HG03558 (cell line): ENCODE data around the gene CLIP1.
"Not testable (repeated sequence)": the region's sequence is repeated elsewhere in the genome, so short reads cannot be mapped to it uniquely, and the experiment has no call there.

Experiments used
- ATAC-seq: cut with Tn5 transposase; IDR thresholded peaks from one replicate; pipeline ENCODE4 v1.9.1; 2021; ENCODE audit warnings: moderate number of reproducible peaks; ENCODE audit not compliant: unreplicated experiment; ENCODE audit errors: extremely low read depth

The CLIP1 gene

GRCh38 chr12:122421821-122422729, at the start of gene CLIP1:
TSS of gene CLIP1 (minus strand) at chr12:122422669. CDS start at chr12:122380452, 42,217 bp downstream.
- peak; percentile 42 for ATAC-seq

GRCh38 chr12:122471324-122472226, 49.1 kb upstream of the CLIP1 start:
- no peak for ATAC-seq

GRCh38 chr12:122470576-122470975, 48.1 kb upstream of the CLIP1 start:
- ATAC-seq, result not testable (repeated sequence)

- ATAC-seq, result not testable (repeated sequence)
Observed at GRCh38 chr12:122469856-122470255, 47.4 kb upstream of the CLIP1 start.

- ATAC-seq, result no peak
Observed at GRCh38 chr12:122467983-122468382, 45.5 kb upstream of the CLIP1 start.

- not testable (repeated sequence) for ATAC-seq
Observed at GRCh38 chr12:122464317-122465042, 42.0 kb upstream of the CLIP1 start.

- no peak for ATAC-seq
Observed at GRCh38 chr12:122460641-122461040, 38.2 kb upstream of the CLIP1 start.

- no peak for ATAC-seq
Observed at GRCh38 chr12:122460061-122460460, 37.6 kb upstream of the CLIP1 start.

GRCh38 chr12:122459211-122459610, 36.7 kb upstream of the CLIP1 start:
- ATAC-seq, result no peak

GRCh38 chr12:122458105-122459035, 35.9 kb upstream of the CLIP1 start:
- ATAC-seq, result no peak

- no peak for ATAC-seq
Observed at GRCh38 chr12:122457627-122458026, 35.2 kb upstream of the CLIP1 start.

GRCh38 chr12:122454739-122455138, 32.3 kb upstream of the CLIP1 start:
- ATAC-seq, result no peak

- no peak for ATAC-seq
Observed at GRCh38 chr12:122454250-122454721, 31.8 kb upstream of the CLIP1 start.

GRCh38 chr12:122452701-122453285, 30.3 kb upstream of the CLIP1 start:
- ATAC-seq, result no peak

GRCh38 chr12:122449317-122449716, 26.8 kb upstream of the CLIP1 start:
- ATAC-seq, result no peak

- ATAC-seq, result not testable (repeated sequence)
Observed at GRCh38 chr12:122447825-122448224, 25.4 kb upstream of the CLIP1 start.

- ATAC-seq, result not testable (repeated sequence)
Observed at GRCh38 chr12:122446390-122446789, 23.9 kb upstream of the CLIP1 start.

GRCh38 chr12:122444071-122444470, 21.6 kb upstream of the CLIP1 start:
- not testable (repeated sequence) for ATAC-seq

GRCh38 chr12:122438822-122439221, 16.4 kb upstream of the CLIP1 start:
- ATAC-seq, result not testable (repeated sequence)
